GM21390 (cell line): Measurements from ENCODE around the gene ZSWIM8.
"Not testable (repeated sequence)": the region's sequence is repeated elsewhere in the genome, so short reads cannot be mapped to it uniquely, and the experiment has no call there.

Source experiments
- ATAC-seq: cut with Tn5 transposase; IDR thresholded peaks from one replicate; pipeline ENCODE4 v1.9.1; 2021; ENCODE audit not compliant: unreplicated experiment

Gene ZSWIM8

GRCh38 chr10:73772281-73773151, 12.9 kb upstream of the ZSWIM8 start:
- ATAC-seq = peak; percentile 59

- ATAC-seq = no peak
Measured at GRCh38 chr10:73773152-73773879, 12.1 kb upstream of the ZSWIM8 start.

- ATAC-seq = no peak
Measured at GRCh38 chr10:73774637-73775036, 10.8 kb upstream of the ZSWIM8 start.

GRCh38 chr10:73779018-73779417, 6.4 kb upstream of the ZSWIM8 start:
- ATAC-seq = no peak

- ATAC-seq = no peak
Measured at GRCh38 chr10:73779539-73780197, 5.7 kb upstream of the ZSWIM8 start.

GRCh38 chr10:73780301-73780700, 5.1 kb upstream of the ZSWIM8 start:
- ATAC-seq = no peak

GRCh38 chr10:73780966-73781365, 4.4 kb upstream of the ZSWIM8 start:
- ATAC-seq = no peak

- ATAC-seq = no peak
Measured at GRCh38 chr10:73781548-73781878, 3.9 kb upstream of the ZSWIM8 start.

GRCh38 chr10:73781879-73782748, 3.3 kb upstream of the ZSWIM8 start, which contains the start of gene CHCHD1:
Gene CHCHD1, plus strand, starts transcription at chr10:73782048. Its CDS starts 28 bp downstream, at chr10:73782076.
- ATAC-seq = peak; percentile 55

GRCh38 chr10:73782749-73783085, 2.7 kb upstream of the ZSWIM8 start:
- ATAC-seq = no peak

- ATAC-seq = no peak
Measured at GRCh38 chr10:73785721-73786511, 510 bp downstream of the ZSWIM8 start.

GRCh38 chr10:73786512-73786885, 1.1 kb downstream of the ZSWIM8 start:
- ATAC-seq = no peak

GRCh38 chr10:73787031-73787800, 1.8 kb downstream of the ZSWIM8 start:
- not testable (repeated sequence) for ATAC-seq

GRCh38 chr10:73788864-73789658, 3.7 kb downstream of the ZSWIM8 start:
- no peak for ATAC-seq

- no peak for ATAC-seq
Measured at GRCh38 chr10:73789659-73790055, 4.3 kb downstream of the ZSWIM8 start.

GRCh38 chr10:73790886-73791625, 5.7 kb downstream of the ZSWIM8 start:
- ATAC-seq = no peak

GRCh38 chr10:73791871-73792400, 6.5 kb downstream of the ZSWIM8 start:
- ATAC-seq = no peak

- ATAC-seq = no peak
Measured at GRCh38 chr10:73793456-73793855, 8.1 kb downstream of the ZSWIM8 start.
